Neural progenitor cell (in vitro differentiated cells): ENCODE results near the gene AIM2. TPM values are rescaled to one million over a fixed set of nuclear protein-coding genes. Genes with fewer than 3 reads are reported as not detected.

ENCODE experiments used
- DNase-seq: peaks from one replicate; pipeline ENCODE4 v3.0.0-alpha.2; 2016; ENCODE audit warnings: low spot score
- H2AFZ ChIP-seq: fragments of 200-600 bp; sonication (generic); replicated peaks from 2 replicates; pipeline ENCODE4 v1.6.1; 2016; ENCODE audit warnings: antibody characterized with exemption
- H3F3A ChIP-seq: fragments of 200-600 bp; sonication (generic); 2 replicates; pipeline ENCODE4 v1.6.1; 2016; ENCODE audit warnings: antibody characterized with exemption, low read depth
- H3K27ac ChIP-seq: fragments of 200-600 bp; sonication (generic); 2 replicates; pipeline ENCODE4 v1.5.1; 2016; ENCODE audit warnings: mild to moderate bottlenecking
- H3K27me3 ChIP-seq: fragments of 200-600 bp; sonication (generic); 2 replicates; pipeline ENCODE4 v1.6.1; 2016; ENCODE audit warnings: mild to moderate bottlenecking, moderate library complexity
- H3K36me3 ChIP-seq: fragments of 200-600 bp; sonication (generic); 2 replicates; pipeline ENCODE4 v1.5.1; 2016
- H3K4me1 ChIP-seq: fragments of 200-600 bp; sonication (generic); 2 replicates; pipeline ENCODE4 v1.6.1; 2016; ENCODE audit warnings: mixed run types
- H3K4me2 ChIP-seq: fragments of 200-600 bp; sonication (generic); 2 replicates; pipeline ENCODE4 v1.6.1; 2016
- H3K4me3 ChIP-seq: fragments of 200-600 bp; sonication (generic); 2 replicates; pipeline ENCODE4 v1.5.1; 2016
- H3K79me2 ChIP-seq: fragments of 200-600 bp; sonication (generic); 2 replicates; pipeline ENCODE4 v1.6.1; 2016; ENCODE audit warnings: low read depth
- H3K9ac ChIP-seq: fragments of 200-600 bp; sonication (generic); 2 replicates; pipeline ENCODE4 v1.6.1; 2016
- H3K9me3 ChIP-seq: fragments of 200-600 bp; sonication (generic); 2 replicates; pipeline ENCODE4 v1.5.1; 2016; ENCODE audit warnings: low read depth
- H4K20me1 ChIP-seq: fragments of 200-600 bp; sonication (generic); 2 replicates; pipeline ENCODE4 v1.6.1; 2016; ENCODE audit warnings: low read depth
- H3K27ac Mint-ChIP-seq: 3 replicates; pipeline ENCODE4 v1.8.0; 2021; ENCODE audit warnings: mixed read lengths
- H3K27me3 Mint-ChIP-seq: 2 replicates; pipeline ENCODE4 v1.8.0; 2022; ENCODE audit warnings: low read depth, mild to moderate bottlenecking, inconsistent platforms, moderate library complexity, mixed read lengths; ENCODE audit not compliant: insufficient read depth
- H3K36me3 Mint-ChIP-seq: 3 replicates; pipeline ENCODE4 v1.8.0; 2021; ENCODE audit warnings: mixed read lengths
- H3K4me1 Mint-ChIP-seq: 3 replicates; pipeline ENCODE4 v1.8.0; 2021; ENCODE audit warnings: mixed read lengths
- H3K4me3 Mint-ChIP-seq: 3 replicates; pipeline ENCODE4 v1.8.0; 2021; ENCODE audit warnings: mild to moderate bottlenecking, moderate library complexity, mixed read lengths
- H3K9me3 Mint-ChIP-seq: 3 replicates; pipeline ENCODE4 v1.8.0; 2020; ENCODE audit warnings: mixed read lengths
- CTCF ChIP-seq: fragments of 200-600 bp; sonication (generic); IDR thresholded peaks from 2 replicates; pipeline ENCODE4 v1.5.1; 2017; ENCODE audit warnings: antibody characterized with exemption, mild to moderate bottlenecking
- EZH2 ChIP-seq: fragments of 200-600 bp; sonication (generic); IDR thresholded peaks from 2 replicates; pipeline ENCODE4 v1.6.1; 2017; ENCODE audit warnings: antibody characterized with exemption, mild to moderate bottlenecking, moderate library complexity
- EZH2phosphoT487 ChIP-seq: fragments of 200-600 bp; sonication (generic); IDR thresholded peaks from 2 replicates; pipeline ENCODE4 v1.6.1; 2017; ENCODE audit warnings: antibody characterized with exemption
- total RNA-seq: library from RNA; depleted of rRNA; stranded (reverse); fragments of >200 nt; gene quantifications from 2 replicates; pipeline ENCODE4 v1.2.3, GENCODE V29; 2015; ENCODE audit warnings: low replicate concordance

AIM2 gene
- total RNA-seq, 1 donor from 2014 or later: 2.9 TPM

- no peak overlapping the region for H3K4me2 ChIP-seq
- no peak for TF ChIP-seq EZH2phosphoT487
- TF ChIP-seq CTCF: no peak
- no peak for TF ChIP-seq EZH2
- DNase-seq: no peak
- no peaks in the 10 kb centered on the region for H3K79me2 ChIP-seq
- no peaks in the 10 kb centered on the region for H3K4me1 Mint-ChIP-seq
- H3K9ac ChIP-seq: no peak overlapping the region
- no peaks in the 10 kb centered on the region for H3K4me1 ChIP-seq
- no peaks in the 10 kb centered on the region for H3K27me3 Mint-ChIP-seq
- no peaks in the 10 kb centered on the region for H3F3A ChIP-seq
- no peak overlapping the region for H3K4me3 Mint-ChIP-seq
- H3K9me3 ChIP-seq: no peaks in the 10 kb centered on the region
- H3K27ac Mint-ChIP-seq: no peak overlapping the region
- H3K27me3 ChIP-seq: no peaks in the 10 kb centered on the region
- H2AFZ ChIP-seq: no peak overlapping the region
- H3K9me3 Mint-ChIP-seq: no peaks in the 10 kb centered on the region
- no peaks in the 10 kb centered on the region for H3K36me3 Mint-ChIP-seq
- H4K20me1 ChIP-seq: no peaks in the 10 kb centered on the region
- no peaks in the 10 kb centered on the region for H3K36me3 ChIP-seq
- no peak overlapping the region for H3K27ac ChIP-seq
- H3K4me3 ChIP-seq: no peak overlapping the region
These were observed 8.3 kb upstream of the AIM2 start for GRCh38 chr1:159084867-159085266.

- no peak overlapping the region for H3K4me3 Mint-ChIP-seq
These were observed 7.6 kb upstream of the AIM2 start for GRCh38 chr1:159084152-159084551.

GRCh38 chr1:159083013-159083412, 6.4 kb upstream of the AIM2 start:
- Histone ChIP-seq H2AFZ (no peak overlapping the region), H3K27me3 (no peaks in the 10 kb centered on the region), H3K36me3 (no peaks in the 10 kb centered on the region), H3K4me2 (no peak overlapping the region), H3K79me2 (no peaks in the 10 kb centered on the region), H3K27ac (no peak overlapping the region), H3K9me3 (no peaks in the 10 kb centered on the region), H3K4me3 (no peak overlapping the region), H3K9ac (no peak overlapping the region), H3F3A (no peaks in the 10 kb centered on the region), H3K4me1 (no peaks in the 10 kb centered on the region), H4K20me1 (no peaks in the 10 kb centered on the region)
- TF ChIP-seq EZH2phosphoT487 (no peak), CTCF (no peak), EZH2 (no peak)
- Mint-ChIP-seq H3K9me3 (no peaks in the 10 kb centered on the region), H3K27me3 (no peaks in the 10 kb centered on the region), H3K4me1 (no peaks in the 10 kb centered on the region), H3K27ac (no peak overlapping the region), H3K36me3 (no peaks in the 10 kb centered on the region), H3K4me3 (no peak overlapping the region)
- no peak for DNase-seq

More at GRCh38 chr1:159084152-159084551, 7.6 kb upstream of the AIM2 start:
- Histone ChIP-seq H3K4me3 (no peak overlapping the region), H3K36me3 (no peaks in the 10 kb centered on the region), H3K9me3 (no peaks in the 10 kb centered on the region), H4K20me1 (no peaks in the 10 kb centered on the region), H3K27me3 (no peaks in the 10 kb centered on the region), H3K4me2 (no peak overlapping the region), H2AFZ (no peak overlapping the region), H3K79me2 (no peaks in the 10 kb centered on the region), H3K4me1 (no peaks in the 10 kb centered on the region), H3F3A (no peaks in the 10 kb centered on the region), H3K27ac (no peak overlapping the region), H3K9ac (no peak overlapping the region)
- no peaks in the 10 kb centered on the region for H3K9me3 Mint-ChIP-seq
- no peaks in the 10 kb centered on the region for H3K4me1 Mint-ChIP-seq
- H3K36me3 Mint-ChIP-seq: no peaks in the 10 kb centered on the region
- no peaks in the 10 kb centered on the region for H3K27me3 Mint-ChIP-seq
- no peak overlapping the region for H3K27ac Mint-ChIP-seq
- TF ChIP-seq EZH2phosphoT487 (no peak), CTCF (no peak), EZH2 (no peak)
- no peak for DNase-seq

DNA sequence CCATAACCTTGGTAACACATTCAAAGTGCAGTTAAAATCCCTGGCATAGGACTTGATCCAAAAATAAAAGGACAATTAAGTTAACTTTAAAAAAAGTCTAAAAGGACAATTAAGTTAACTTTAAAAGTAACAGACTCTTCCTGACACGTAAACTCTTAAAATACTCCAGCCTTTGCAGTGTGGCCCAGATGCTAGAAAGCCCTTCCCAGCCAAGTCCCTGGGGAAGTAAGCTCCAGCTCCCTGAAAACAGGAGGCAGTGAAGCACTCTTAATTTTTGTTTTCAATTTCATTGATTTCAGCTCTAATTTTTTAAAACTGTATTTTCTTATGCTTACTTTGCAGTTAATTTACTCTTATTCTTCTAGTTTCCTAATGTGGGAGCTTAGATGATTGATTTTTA, 5.1 kb upstream of the AIM2 start:
- no peaks in the 10 kb centered on the region for H3K4me1 ChIP-seq
- no peak overlapping the region for H3K27ac ChIP-seq
- Mint-ChIP-seq H3K27ac (no peak overlapping the region), H3K4me1 (no peaks in the 10 kb centered on the region), H3K27me3 (no peaks in the 10 kb centered on the region), H3K4me3 (no peak overlapping the region), H3K9me3 (no peaks in the 10 kb centered on the region), H3K36me3 (no peaks in the 10 kb centered on the region)
- H3K27me3 ChIP-seq: no peaks in the 10 kb centered on the region
- no peak overlapping the region for H2AFZ ChIP-seq
- H3K4me3 ChIP-seq: no peak overlapping the region
- no peaks in the 10 kb centered on the region for H3K36me3 ChIP-seq
- DNase-seq: no peak
- no peaks in the 10 kb centered on the region for H3K9me3 ChIP-seq
- H4K20me1 ChIP-seq: no peaks in the 10 kb centered on the region
- H3K4me2 ChIP-seq: no peak overlapping the region
- H3K79me2 ChIP-seq: no peaks in the 10 kb centered on the region
- TF ChIP-seq CTCF (no peak), EZH2 (no peak), EZH2phosphoT487 (no peak)
- no peaks in the 10 kb centered on the region for H3F3A ChIP-seq
- H3K9ac ChIP-seq: no peak overlapping the region
